DND-41 (cell line): ENCODE results near the gene LAMP1.

ENCODE experiments used
- CTCF ChIP-seq: IDR thresholded peaks from 2 replicates; pipeline ENCODE4 v1.5.1; 2012; ENCODE audit warnings: borderline replicate concordance, low read length, moderate library complexity, mild to moderate bottlenecking; ENCODE audit not compliant: poor library complexity, severe bottlenecking; ENCODE audit errors: extremely low read depth
- EZH2 ChIP-seq: IDR thresholded peaks from 3 replicates; pipeline ENCODE4 v1.6.1; 2012; ENCODE audit warnings: borderline replicate concordance, low read depth, mild to moderate bottlenecking, moderate library complexity, low read length, inconsistent platforms; ENCODE audit not compliant: severe bottlenecking

GRCh38 chr13:113307491-113307890 is 10.5 kb downstream of the LAMP1 start:
- TF ChIP-seq CTCF: no peak
- TF ChIP-seq EZH2: no peak
